Gastroesophageal sphincter (tissue), 3 donors: ENCODE measurements around the gene SYT3.

Source experiments
- CTCF ChIP-seq, 4 experiments: fragments of 200-600 bp in 2 of 4; fragments of 450-650 bp in 2 of 4; sonication (generic) in 1 of 4; IDR thresholded peaks; one replicate each; pipeline ENCODE4 v1.5.1; 2017 to 2019; ENCODE audit warnings: antibody characterized with exemption in 4 of 4, mild to moderate bottlenecking in 2 of 4, moderate library complexity in 2 of 4
- EP300 ChIP-seq: sonication (generic); formaldehyde crosslinking; IDR thresholded peaks from one replicate; pipeline ENCODE4 v1.6.1; 2017; ENCODE audit warnings: antibody characterized with exemption, mild to moderate bottlenecking
- POLR2A ChIP-seq, 2 donors: fragments of 450-650 bp; IDR thresholded peaks; one replicate each; pipeline ENCODE4 v1.6.1; 2017; ENCODE audit warnings: antibody characterized with exemption in 2 of 2, mild to moderate bottlenecking in 2 of 2, moderate library complexity in 1 of 2
- POLR2AphosphoS5 ChIP-seq: sonication (generic); formaldehyde crosslinking; IDR thresholded peaks from one replicate; pipeline ENCODE4 v1.6.1; 2017; ENCODE audit warnings: antibody characterized with exemption

GRCh38 chr19:50580970-50581634 is 58.6 kb downstream of the SYT3 start:
- TF ChIP-seq CTCF (IDR thresholded peaks at IDR 0.05) (no peak), POLR2AphosphoS5 (no peak), POLR2A (IDR thresholded peaks at IDR 0.05) (no peak), EP300 (no peak)
